ENCODE data around the gene PTH1R. TPM values are rescaled to one million over a fixed set of nuclear protein-coding genes. Genes with fewer than 3 reads are reported as not detected.

Gene PTH1R
- total RNA-seq, 1 experiment from 2014 or later, result 0.32 TPM

- no peak overlapping the region for H2AFZ ChIP-seq (ENCODE audit: low read depth, low read length, poor library complexity, severe bottlenecking)
- no peaks in the 10 kb centered on the region for H3K9me2 ChIP-seq (ENCODE audit: insufficient read depth)
- no peak for TF ChIP-seq FOSL1 (IDR thresholded peaks at IDR 0.05; ENCODE audit: low read depth)
- no peak for TF ChIP-seq MAX (IDR thresholded peaks at IDR 0.05)
- TF ChIP-seq EZH2phosphoT487 (IDR thresholded peaks at IDR 0.05; ENCODE audit: borderline replicate concordance), result no peak
- TF ChIP-seq ELF1 (IDR thresholded peaks at IDR 0.05; ENCODE audit: borderline replicate concordance, low read depth), result no peak
- no peak for TF ChIP-seq CBX3 (IDR thresholded peaks at IDR 0.05; ENCODE audit: low read depth)
- no peak for TF ChIP-seq SIN3A (IDR thresholded peaks at IDR 0.05; ENCODE audit: low read depth)
- no peak for TF ChIP-seq RAD21 (IDR thresholded peaks at IDR 0.05; ENCODE audit: low read depth)
- TF ChIP-seq YY1 (IDR thresholded peaks at IDR 0.05; ENCODE audit: extremely low read depth, insufficient replicate concordance, low read depth, low read length), result no peak
- TF ChIP-seq REST (IDR thresholded peaks at IDR 0.05; ENCODE audit: low read depth), result no peak
- TF ChIP-seq JUND (IDR thresholded peaks at IDR 0.05), result no peak
- no peak for TF ChIP-seq ZFX (IDR thresholded peaks at IDR 0.05)
- TF ChIP-seq TCF7L2 (IDR thresholded peaks at IDR 0.05; ENCODE audit: borderline replicate concordance, extremely low read depth, insufficient read depth, insufficient read length), result no peak
- TF ChIP-seq, protein P1, sequence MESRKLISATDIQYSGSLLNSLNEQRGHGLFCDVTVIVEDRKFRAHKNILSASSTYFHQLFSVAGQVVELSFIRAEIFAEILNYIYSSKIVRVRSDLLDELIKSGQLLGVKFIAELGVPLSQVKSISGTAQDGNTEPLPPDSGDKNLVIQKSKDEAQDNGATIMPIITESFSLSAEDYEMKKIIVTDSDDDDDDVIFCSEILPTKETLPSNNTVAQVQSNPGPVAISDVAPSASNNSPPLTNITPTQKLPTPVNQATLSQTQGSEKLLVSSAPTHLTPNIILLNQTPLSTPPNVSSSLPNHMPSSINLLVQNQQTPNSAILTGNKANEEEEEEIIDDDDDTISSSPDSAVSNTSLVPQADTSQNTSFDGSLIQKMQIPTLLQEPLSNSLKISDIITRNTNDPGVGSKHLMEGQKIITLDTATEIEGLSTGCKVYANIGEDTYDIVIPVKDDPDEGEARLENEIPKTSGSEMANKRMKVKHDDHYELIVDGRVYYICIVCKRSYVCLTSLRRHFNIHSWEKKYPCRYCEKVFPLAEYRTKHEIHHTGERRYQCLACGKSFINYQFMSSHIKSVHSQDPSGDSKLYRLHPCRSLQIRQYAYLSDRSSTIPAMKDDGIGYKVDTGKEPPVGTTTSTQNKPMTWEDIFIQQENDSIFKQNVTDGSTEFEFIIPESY (IDR thresholded peaks at IDR 0.05; ENCODE audit: extremely low read depth, insufficient replicate concordance, low read length), result no peak
- no peak for TF ChIP-seq CTCF (IDR thresholded peaks at IDR 0.05 in 2 of 3, conservative IDR thresholded peaks at IDR 0.05 in 1 of 3; ENCODE audit: borderline replicate concordance in 1 of 3, insufficient read depth in 1 of 3, low read depth in 2 of 3, low read length in 2 of 3)
- TF ChIP-seq POLR2AphosphoS5 (IDR thresholded peaks at IDR 0.05; ENCODE audit: low read depth, low read length), result no peak
- CTCF ChIA-PET, result no interaction called here
- peaks cover 27 to 34% of the 10 kb centered on the region in 2 experiments for H3K4me1 ChIP-seq (ENCODE audit: control insufficient read depth in 1 of 2, insufficient read depth in 2 of 2, low read length in 2 of 2)
- intact Hi-C loops (cut with micrococcal nuclease), result no loop called here
- H3K4me2 ChIP-seq (ENCODE audit: low read length), result no peak overlapping the region
- DNase-seq (ENCODE audit: low read depth, low spot score) (no peak), ATAC-seq (no peak)
- H4K20me1 ChIP-seq (ENCODE audit: insufficient read depth), result no peaks in the 10 kb centered on the region
- RAD21 ChIA-PET (ENCODE audit: low non-redundant PET in 1 of 2, low total read pairs in 2 of 2, uncharacterized antibody in 2 of 2, unreplicated experiment in 2 of 2), result no interaction called here
- peaks cover 74% of the 10 kb centered on the region for H3K79me2 ChIP-seq (ENCODE audit: insufficient read depth, low read length)
- H3K36me3 ChIP-seq (ENCODE audit: control insufficient read depth in 1 of 2, insufficient read depth in 2 of 2, low read length in 2 of 2), result peaks cover 10 to 16% of the 10 kb centered on the region in 2 experiments
- POLR2A ChIA-PET, result no interaction called here
- no peak overlapping the region for H3K4me3 ChIP-seq (replicated peaks in 1 of 2; ENCODE audit: low read depth in 1 of 2, low read length in 2 of 2)
- no peaks in the 10 kb centered on the region for H3K9me3 ChIP-seq (ENCODE audit: control insufficient read depth in 1 of 2, insufficient read depth in 1 of 2, low read depth in 1 of 2, low read length in 2 of 2)
- H3K27me3 ChIP-seq (ENCODE audit: insufficient read depth, low read length), result no peaks in the 10 kb centered on the region
- no TSS peak for BruUV-seq (replicated peaks)
- no peak overlapping the region for H3K27ac ChIP-seq (ENCODE audit: low read depth, low read length)
- no peak overlapping the region for H3K9ac ChIP-seq (ENCODE audit: low read length)
Observed at GRCh38 chr3:46928282-46928681, 50.8 kb downstream of the PTH1R start.

All from HCT116 (cell line).